CD4-positive, alpha-beta T cell treated with Interleukin-1 beta for 1 hour (primary cell): Measurements from ENCODE around the gene MYO1D.
"Not testable (repeated sequence)": the region's sequence is repeated elsewhere in the genome, so short reads cannot be mapped to it uniquely, and the experiment has no call there.

Experiments
- DNase-seq, 2 donors: peaks; one replicate each; pipeline ENCODE4 v3.0.0-alpha.2; 2020 to 2022

Gene MYO1D

GRCh38 chr17:32483451-32484019 is 393.4 kb downstream of the MYO1D start:
- peak; percentile 55 to 66 for DNase-seq

DNA sequence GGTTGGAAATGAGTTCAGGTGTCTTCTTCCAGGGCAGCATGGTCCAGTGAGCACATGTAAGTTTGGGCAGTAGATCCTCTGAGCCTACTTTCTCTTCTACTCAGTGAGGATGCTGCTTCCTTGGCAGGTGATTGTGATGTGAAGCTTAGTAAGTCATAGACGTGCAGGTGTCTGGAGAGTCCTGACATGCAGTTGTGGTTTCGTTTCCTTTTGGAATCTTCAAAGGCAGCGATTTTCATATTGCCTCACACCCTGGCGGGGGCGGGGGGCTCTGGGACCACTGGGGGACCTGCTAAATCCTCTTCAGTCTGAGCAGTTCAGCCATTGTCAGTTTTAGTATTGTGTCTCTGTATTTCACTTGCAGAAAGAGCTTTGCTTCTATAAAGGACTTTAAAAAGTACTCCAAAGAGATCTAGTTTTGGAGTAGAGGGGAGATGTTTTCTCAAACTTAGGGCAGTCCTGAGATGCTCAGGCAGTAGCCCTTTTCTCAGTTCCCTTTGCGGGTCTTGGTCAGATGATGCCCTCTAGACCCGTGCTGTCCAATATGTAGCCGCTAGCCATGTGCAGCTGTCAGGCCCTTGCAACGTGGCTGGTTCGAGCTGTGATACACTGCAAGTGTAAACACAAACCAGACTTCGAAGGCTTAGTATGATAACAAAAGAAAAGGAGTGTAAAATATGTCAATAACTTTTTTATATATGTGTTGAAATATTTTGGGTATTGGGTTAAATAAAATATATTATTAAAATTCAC is 394.2 kb downstream of the MYO1D start:
- DNase-seq, result no peak

GRCh38 chr17:32481193-32481592 is 395.7 kb downstream of the MYO1D start:
- no peak for DNase-seq

GRCh38 chr17:32479074-32479617 is 397.8 kb downstream of the MYO1D start:
- no peak for DNase-seq

DNA sequence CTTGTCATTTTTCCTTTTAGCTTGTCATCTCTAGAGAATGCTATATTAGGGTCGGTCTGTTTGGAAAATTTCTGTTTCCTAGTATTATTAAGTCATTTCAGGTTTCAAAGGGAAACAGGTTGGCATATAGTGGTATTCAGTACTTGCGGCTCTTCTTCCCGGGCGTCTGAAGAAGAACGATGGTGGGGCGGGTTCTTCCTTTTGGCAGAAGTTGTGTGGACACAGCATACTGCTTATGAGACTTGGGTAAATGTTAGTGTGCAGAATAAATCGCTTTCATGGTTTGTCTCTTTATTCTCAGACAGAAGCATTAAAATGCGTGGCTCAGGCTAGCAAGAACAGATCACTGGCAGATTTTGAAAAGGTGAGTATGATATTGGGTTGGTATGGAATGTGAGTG is 399.7 kb downstream of the MYO1D start:
- DNase-seq, result no peak

- no peak for DNase-seq
Observed at GRCh38 chr17:32475258-32475657, 401.7 kb downstream of the MYO1D start.

DNA sequence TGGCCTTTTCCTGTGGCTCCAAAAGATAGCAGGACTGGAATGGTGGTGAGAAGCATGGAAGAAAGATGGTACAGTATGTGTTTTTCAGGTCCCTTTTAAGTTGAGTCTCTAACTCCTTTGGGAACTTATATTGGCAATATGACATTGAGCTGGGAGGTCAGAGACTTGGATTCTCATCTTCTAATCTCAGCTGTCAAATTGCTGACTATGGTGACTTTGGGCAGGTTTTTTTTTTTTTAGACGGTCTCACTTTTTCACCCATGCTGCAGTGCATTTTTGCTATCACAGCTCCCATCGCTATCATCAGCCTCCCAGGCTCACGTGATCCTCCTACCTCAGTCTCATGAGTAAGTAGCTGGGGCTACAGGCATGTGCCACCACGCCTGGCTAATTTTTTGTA is 405.3 kb downstream of the MYO1D start:
- no peak for DNase-seq

- no peak for DNase-seq
Observed at GRCh38 chr17:32470405-32471167, 406.3 kb downstream of the MYO1D start.

GRCh38 chr17:32467949-32468348 is 409.0 kb downstream of the MYO1D start:
- no peak for DNase-seq

GRCh38 chr17:32464374-32464773 is 412.6 kb downstream of the MYO1D start:
- no peak for DNase-seq

DNA sequence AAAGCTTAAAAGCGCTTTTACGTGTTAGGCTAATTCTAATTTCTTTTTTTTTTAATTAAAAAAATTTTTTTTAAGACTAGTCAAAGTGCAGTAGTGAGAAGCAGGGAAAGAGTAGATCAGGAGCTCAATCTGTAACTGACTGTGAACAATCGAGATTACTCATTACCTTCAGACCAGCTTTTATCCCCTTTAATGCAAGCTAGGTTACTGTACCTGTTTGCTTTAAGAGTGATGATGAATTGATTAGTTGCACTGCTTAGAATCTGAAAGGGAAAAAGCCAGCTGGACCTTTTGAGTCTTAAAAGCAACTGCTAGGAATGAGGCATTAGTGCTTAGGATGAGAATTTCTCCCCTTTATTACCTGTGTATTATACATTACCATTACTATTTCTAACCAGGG is 413.6 kb downstream of the MYO1D start:
- DNase-seq, result no peak

GRCh38 chr17:32461853-32462617 is 414.9 kb downstream of the MYO1D start:
- DNase-seq, result peak; percentile 60 to 74

DNA sequence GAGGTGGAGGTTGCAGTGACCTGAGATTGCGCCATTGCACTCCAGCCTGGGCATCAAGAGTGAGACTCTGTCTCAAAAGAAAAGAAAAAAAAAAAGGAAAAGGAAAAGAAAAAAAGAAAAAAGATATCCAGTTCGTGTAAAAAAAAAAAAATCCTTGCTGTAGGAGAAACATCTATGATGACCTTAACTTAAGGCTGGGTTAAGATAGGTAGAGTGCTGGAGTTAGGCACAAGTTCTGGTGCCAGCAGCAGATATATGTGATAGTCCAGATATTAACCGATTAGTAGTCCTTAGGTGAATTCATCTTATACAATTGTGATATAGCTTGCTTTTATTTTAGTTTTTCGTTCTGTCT is 415.4 kb downstream of the MYO1D start:
- DNase-seq, result no peak

GRCh38 chr17:32460054-32460453 is 416.9 kb downstream of the MYO1D start:
- DNase-seq, result no peak

GRCh38 chr17:32458371-32458770 is 418.6 kb downstream of the MYO1D start:
- DNase-seq, result no peak

DNA sequence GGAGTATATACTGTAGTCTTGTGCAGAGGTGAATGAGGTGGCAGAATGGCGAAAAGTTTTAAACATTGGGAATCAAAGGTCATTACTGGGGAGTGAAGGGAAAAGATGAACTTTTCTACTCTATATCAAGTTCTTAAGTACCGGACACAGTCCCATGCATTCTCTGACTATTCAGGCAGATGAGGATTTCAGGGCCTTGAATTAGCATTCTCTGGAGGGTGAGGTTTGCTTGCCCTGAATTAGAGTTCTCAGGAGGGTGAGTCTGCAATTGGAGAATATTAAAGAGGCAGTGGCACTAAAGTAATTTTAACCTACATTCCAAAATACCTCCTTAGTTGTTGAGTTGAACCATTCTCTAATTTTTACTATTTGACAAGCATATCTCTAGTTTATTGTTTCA is 423.6 kb downstream of the MYO1D start:
- no peak for DNase-seq

- DNase-seq, result no peak
Observed at GRCh38 chr17:32452281-32452680, 424.6 kb downstream of the MYO1D start.

GRCh38 chr17:32451879-32452278 is 425.0 kb downstream of the MYO1D start:
- no peak for DNase-seq

- DNase-seq, result not testable (repeated sequence)
Observed at GRCh38 chr17:32450379-32450778, 426.5 kb downstream of the MYO1D start.

DNA sequence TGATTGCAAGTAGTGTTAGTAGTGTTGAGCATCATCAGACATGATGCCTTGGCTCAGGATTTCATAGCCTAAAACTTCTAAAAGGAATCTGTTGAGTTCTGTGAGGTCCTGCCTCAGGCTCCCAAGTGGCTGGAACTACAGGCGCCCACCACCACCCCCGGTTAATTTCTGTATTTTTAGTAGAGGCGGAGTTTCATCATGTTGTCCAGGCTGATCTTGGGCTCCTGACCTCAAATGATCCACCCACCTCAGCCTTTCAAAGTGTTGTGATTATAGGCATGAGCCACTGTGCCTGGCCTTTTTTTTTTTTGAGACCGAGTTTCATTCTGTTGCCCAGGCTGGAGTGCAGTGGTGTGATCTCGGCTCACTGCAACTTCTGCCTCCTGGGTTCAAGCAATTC is 427.0 kb downstream of the MYO1D start:
- no peak for DNase-seq

DNA sequence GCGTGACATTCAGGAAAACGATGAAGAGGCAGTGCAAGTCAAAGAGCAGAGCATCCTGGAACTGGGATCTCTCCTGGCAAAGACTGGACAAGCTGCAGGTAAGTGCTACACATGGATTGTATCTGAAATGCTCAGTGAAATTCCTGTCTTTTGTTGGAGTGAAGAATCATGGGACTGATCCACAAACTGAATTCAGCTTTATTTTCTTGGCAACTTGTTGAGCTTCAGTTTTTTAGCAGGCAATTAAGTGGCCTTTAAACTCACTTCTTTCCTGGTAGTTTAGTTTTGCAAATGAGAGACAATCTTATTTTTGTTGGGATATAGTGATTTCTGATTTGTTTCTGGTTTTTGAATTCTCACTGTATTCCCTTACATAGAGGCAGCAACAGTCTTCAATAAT is 430.0 kb downstream of the MYO1D start:
- no peak for DNase-seq

DNA sequence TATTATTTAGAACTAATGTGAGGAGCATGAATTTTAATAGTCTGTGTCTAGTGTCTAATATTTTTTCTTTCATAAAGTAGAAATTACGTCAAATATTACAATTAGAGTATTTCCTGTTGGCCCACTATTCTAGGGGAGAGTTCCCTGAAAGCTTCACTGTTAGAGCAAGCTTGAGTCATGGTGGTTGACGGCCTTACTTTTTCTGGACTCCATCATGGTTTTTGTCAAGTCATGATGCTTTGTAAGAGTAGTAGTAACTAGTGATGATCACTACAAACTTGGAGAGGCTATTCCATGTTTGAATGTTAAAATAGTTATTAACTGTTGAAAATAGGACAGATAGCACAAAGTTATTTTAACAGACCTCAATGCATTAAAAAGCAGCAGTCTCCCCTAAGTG is 431.0 kb downstream of the MYO1D start:
- no peak for DNase-seq

DNA sequence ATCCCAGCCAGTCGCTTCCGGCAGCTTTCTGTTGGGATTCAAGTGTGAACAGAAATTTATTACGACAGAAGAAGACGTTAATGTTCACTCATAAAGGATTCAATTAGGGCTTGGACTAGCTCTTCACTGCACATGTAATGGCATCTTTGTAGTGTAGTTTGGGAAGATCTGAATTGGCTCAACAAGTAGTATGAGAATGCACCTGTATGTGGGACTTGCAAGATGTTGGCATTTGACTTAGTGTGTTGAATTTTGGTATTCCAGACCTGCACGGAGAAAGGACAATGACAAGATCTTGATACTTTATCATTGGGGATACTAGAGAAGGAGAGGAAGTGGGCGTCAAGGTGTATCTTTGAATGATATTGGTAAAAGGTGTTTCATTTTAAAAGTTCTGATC is 431.4 kb downstream of the MYO1D start:
- no peak for DNase-seq
